Activated CD8-positive, alpha-beta memory T cell treated with anti-CD3 and anti-CD28 coated beads, Interleukin-2, amount 50 U/mL, for 48 hours (primary cell): Measurements from ENCODE around the gene STAT5B.
A peak's percentile ranks its signal among the peaks of the same experiment; 100 is the strongest.
"Not testable (repeated sequence)": the region's sequence is repeated elsewhere in the genome, so short reads cannot be mapped to it uniquely, and the experiment has no call there.

ENCODE experiments used
- DNase-seq: peaks from one replicate; pipeline ENCODE4 v3.0.0-alpha.2; 2020

Gene STAT5B

DNA sequence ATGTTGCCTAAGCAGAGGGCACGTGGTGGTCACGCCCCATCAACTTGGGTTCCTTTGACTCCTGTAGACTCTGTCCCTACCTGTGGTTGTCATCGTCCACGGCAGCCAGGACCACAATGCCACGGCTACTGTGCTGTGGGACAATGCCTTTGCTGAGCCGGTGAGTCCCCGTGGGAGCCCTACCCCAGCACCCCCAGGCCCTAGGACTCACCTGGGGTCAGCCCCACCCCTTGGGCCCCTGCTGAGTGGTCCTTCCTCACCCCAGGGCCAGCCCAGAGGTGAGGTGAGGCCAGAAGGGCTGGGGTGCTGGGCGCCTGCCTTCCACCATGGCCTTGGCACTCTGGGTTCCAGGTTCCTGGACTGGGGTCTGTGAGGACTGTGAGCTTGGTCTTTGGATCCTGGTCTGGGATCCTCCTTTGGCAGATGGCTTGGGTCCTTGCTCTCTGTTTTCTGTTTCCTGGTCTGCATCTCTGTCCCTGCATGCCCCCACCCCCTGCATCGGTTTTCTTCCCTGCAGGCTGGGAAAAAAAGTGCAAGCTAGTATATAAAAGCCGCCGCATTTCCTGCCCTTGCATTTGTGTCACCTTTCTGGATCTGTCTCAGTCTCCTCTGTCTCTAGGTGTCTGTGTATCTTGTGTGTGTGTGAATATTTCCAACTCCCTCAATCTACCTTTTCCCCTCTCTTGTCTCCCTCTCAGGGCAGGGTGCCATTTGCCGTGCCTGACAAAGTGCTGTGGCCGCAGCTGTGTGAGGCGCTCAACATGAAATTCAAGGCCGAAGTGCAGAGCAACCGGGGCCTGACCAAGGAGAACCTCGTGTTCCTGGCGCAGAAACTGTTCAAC lies 29.6 kb upstream of the STAT5B start:
- no peak for DNase-seq

DNA sequence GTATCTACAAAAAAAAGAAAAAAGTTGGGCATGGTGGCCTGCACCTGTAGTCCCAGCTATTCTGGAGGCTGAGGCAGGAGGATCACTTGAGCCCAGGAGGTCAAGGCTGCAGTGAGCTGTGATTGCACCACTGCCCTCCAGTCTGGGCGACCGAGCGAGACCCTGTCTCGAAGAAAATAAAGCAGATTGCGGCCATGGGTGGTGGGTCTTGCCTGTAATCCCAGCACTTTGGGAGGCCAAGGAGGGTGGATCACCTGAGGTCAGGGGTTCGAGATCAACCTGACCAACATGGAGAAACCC lies 28.8 kb upstream of the STAT5B start:
- not testable (repeated sequence) for DNase-seq

DNA sequence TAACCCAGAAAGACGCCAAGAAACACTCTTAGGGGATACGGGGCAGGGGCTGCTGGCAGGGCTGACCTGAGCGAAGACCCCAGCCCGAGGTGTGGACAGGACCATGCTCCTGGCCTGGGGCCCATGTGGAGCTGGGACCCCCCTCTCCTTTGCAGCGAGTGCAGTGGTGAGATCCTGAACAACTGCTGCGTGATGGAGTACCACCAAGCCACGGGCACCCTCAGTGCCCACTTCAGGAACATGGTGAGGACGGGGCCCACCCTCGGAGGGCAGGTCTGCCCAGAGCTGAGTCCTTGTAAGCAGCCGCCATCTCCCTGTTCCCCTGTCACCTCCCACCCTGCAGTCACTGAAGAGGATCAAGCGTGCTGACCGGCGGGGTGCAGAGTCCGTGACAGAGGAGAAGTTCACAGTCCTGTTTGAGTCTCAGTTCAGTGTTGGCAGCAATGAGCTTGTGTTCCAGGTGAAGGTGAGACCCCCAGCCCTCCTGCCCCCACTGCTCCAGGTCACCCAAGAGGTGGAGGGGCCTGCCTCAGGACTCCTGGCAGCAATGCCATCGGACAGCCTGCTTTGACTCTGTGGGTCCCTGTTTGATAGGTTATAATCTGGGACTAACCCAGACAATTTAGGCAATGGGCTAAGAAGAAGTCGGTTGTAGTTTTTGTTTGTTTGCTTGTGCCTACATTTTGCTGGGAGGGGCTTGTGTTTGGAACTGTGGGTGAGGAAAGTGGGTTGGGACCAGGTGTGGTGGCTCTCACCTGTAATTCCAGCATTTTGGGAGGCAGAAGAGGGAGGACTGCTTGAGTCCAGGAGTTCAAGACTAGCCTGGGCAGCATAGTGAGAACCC lies 28.2 kb upstream of the STAT5B start:
- no peak for DNase-seq

DNA sequence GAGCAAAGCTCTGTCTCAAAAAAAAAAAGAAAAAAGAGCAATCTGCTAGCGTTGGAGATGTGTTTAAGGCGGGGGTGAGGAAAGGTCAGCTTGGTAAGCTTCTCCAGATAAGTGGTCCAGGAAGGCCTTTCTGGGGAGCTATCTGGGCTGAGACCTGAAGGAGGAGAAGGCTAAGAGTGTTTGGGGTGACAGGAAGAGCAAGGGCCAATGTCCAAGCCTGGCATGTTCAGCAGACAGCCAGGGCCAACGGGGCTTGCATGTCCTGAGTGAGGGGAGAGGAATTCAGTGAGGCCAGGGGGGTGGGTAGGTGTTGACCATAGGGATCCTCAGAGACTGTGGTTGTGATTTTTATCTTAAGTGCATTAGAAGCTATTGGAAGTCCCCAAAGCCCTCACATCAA lies 27.5 kb upstream of the STAT5B start:
- no peak for DNase-seq

DNA sequence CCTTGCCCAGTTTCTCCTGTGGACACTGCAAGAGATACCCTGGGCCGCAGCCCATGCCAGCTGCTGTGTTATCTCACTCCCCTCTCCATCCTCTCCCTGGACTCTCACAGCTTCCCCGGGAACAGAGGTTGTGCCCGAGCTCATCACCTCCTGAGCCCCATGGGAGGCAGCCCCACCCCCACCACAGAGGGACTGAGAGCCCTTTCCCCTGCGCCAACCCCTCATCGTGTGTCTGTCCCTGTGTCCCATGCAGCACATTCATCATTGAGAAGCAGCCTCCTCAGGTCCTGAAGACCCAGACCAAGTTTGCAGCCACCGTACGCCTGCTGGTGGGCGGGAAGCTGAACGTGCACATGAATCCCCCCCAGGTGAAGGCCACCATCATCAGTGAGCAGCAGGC lies 24.8 kb upstream of the STAT5B start:
- no peak for DNase-seq

DNA sequence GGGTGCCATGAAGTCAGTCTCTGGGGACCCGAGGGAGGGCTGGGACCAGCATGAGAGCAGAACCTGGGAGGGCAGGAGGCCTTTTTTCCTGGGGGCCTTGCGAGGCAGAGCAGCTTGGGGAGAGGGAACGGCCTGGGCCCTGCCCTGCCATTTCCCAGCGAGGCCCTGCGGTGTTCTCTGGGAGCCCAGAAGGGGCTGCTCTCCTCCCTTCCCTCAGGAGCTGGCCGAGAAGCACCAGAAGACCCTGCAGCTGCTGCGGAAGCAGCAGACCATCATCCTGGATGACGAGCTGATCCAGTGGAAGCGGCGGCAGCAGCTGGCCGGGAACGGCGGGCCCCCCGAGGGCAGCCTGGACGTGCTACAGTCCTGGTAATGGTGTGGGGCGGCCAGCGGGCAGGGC lies 23.7 kb upstream of the STAT5B start:
- not testable (repeated sequence) for DNase-seq

DNA sequence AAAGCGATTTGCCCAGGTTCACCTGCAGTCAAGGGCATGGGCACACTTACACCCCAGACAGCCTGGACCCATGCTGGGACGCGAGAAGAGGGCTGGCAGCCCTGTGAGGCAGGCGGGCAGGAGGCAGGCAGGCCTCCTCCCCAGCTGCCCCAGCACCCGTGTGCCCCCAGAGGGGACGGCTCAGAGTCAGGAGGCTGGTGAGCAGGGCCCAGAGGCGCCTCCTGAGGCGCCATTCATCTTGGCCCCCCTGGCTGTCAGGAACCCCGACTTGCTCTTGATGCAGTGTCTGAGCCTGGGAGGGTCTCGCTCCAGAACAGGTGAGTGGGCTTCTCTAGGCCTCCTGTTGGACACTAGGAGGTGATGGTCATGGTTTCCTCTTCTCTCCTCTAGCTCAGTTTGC lies 23.2 kb upstream of the STAT5B start:
- not testable (repeated sequence) for DNase-seq

DNA sequence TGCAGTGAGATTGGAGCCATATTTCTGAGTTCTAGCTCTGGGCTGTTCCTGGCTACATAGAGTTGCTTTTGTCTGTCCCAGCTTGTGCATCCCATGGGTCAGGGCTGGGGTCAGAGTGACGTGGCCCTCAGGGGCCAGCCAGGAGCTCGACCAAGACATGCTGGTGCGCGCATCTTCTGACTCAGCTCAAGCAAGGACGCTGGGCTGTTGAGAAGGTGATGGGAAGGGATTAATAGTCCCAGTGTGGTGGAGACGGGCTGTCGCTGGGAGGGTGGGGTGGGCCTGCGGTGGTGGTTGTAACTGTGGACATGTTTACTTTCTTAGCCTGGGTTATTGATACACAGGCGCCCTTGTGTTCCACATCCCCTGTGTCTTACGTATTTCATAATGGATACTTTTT lies 21.6 kb upstream of the STAT5B start:
- DNase-seq, result not testable (repeated sequence)

DNA sequence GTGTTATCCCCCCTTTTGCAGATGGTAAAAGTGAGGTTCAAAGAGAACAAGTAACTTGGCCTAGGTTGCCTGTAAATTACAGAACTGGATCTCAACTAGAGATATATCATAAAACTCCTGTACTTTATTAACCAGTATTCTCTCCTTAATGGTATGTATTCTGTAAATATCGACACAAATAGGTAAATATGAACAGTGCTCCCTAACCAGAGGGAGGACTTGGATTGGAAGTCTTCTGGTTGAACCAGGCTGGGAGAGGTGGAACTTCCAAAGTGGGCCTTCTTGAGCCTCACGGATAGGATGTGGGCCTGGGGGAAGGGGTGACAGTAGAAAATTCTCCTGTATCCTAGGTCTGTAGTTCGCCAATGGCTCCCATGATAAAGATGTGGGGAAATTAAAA lies 19.8 kb upstream of the STAT5B start:
- no peak for DNase-seq

DNA sequence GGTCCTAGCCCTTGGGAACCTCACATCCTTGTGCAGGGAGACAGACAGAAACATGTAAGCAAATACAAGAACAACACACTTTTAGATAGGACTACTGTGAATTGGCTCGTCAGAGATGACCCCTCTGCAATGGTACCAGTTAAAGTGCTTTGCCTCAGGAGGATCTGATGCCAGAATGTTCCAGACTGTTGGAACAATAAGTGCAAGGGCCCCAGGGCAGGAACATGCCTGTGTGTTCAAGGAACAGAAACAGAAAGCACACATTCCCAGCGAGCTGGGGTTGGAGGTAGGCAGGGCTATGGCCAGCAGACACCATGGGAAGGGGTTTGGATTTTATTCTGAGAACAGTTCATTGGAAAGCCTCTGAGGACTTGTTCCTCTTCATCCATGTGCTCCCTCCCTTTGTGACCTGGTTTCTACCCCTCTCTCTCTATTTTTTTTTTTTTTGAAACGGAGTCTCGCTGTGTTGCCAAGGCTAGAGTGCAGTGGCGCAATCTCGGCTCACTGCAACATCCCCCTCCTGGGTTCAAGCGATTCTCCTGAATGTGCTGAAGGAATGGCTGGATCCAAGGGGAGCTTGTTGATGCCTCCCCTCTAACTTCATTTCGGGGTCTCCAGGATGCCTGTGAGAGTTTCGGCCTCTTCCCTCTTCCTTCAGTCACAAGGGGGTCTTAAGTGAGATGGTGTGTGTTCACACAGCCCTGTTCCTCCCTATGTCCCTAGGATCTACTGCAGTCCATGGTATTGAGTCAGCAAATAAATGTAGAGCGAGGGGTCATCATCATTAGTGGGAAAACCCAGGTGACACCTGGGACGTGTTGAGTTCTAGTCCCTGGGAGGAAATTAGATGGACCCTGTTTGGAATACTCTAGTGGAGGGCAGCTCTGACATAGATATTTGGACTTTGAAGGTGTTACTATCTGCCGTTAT lies 18.5 kb upstream of the STAT5B start:
- no peak for DNase-seq

DNA sequence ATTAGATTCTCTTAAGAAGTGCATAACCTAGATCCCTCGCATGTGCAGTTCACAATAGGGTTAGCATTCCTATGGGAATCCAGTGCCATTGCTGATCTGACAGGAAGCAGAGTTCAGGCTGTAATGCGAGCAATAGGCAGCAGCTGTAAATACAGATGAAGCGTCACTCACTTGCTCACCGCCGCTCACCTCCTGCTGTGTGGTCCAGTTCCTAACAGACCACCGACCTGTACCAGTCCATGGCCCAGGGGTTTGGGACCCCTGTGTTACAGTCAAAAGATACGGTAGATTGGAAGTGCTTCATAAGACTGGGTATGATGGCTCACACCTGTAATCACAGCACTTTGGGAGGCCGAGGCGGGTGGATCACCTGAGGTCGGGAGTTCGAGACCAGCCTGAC lies 14.9 kb upstream of the STAT5B start:
- DNase-seq, result no peak

DNA sequence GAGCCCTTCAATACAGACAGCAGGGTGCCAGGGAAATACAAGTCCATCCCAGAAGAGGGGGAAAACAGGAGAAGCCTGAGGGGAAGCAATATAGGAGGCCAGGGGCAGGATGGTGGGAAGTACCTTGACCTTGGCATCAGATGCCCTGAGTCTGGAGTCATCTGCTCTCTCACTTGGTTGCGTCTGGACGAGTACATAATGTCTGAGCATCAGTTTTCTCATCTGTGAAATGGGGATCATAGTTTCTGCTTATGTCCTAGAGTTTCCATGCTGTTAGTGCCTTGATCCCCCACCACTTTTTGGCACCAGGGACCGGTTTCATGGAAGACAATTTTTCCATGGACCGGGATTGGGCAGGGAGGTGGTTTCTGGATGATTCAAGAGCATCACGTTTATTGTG lies 14.4 kb upstream of the STAT5B start:
- no peak for DNase-seq

DNA sequence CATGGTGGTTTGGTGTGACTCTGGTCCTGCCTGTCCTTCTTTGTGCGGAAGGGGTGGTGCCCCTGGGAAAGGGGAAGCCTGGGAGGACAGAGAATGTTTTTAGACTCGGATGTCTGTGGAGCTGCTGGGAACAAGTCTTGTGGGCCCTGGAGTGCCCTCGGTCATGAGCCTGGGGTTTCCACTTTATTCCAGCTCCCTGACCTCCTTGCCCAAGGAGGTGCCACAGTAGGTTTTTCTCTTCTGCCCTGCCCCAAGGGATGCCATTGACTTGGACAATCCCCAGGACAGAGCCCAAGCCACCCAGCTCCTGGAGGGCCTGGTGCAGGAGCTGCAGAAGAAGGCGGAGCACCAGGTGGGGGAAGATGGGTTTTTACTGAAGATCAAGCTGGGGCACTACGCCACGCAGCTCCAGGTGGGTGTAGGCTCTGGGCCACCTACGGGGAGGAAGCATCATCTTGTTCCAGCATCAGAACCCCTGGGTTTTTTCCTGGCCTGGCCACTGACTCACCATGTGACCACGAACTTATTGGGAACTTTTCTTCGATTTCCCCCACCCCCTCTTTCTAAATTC lies 13.5 kb upstream of the STAT5B start:
- DNase-seq, result peak; percentile 78

DNA sequence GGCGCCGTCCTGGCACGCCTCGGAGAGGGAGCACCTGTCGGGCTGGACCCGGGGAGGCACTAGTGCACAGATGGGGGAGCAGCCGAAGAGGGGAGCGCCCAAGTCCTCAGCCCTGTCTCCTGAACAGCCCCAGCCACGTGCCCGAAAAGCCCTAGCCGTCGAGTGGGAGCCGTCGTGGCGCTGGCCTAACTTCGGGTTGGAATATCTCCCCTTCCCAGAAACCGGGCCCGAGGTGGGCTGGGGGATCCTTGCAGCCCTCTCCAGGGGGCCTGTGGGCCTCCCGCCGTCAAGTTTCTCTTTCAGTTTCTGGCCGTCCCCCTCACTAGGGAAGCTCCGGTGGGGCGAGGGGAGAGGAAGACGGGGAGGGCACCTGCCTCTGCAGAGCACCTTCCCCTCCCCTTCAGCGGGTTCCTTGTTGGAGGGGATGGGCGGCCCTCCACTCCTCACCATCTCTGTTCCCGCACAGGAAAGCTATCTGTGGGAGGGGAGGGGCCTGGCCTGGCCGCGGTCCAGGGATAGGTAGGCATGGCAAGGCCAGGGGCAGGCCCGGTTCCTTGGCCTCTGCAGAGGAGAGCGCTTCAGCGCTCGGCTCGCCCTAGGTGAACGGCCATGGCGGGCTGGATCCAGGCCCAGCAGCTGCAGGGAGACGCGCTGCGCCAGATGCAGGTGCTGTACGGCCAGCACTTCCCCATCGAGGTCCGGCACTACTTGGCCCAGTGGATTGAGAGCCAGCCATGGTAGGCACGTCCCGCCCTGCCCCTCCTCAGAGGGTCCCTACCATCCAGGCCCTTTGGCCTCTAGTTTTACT lies 12.8 kb upstream of the STAT5B start:
- DNase-seq, result peak; percentile 81

DNA sequence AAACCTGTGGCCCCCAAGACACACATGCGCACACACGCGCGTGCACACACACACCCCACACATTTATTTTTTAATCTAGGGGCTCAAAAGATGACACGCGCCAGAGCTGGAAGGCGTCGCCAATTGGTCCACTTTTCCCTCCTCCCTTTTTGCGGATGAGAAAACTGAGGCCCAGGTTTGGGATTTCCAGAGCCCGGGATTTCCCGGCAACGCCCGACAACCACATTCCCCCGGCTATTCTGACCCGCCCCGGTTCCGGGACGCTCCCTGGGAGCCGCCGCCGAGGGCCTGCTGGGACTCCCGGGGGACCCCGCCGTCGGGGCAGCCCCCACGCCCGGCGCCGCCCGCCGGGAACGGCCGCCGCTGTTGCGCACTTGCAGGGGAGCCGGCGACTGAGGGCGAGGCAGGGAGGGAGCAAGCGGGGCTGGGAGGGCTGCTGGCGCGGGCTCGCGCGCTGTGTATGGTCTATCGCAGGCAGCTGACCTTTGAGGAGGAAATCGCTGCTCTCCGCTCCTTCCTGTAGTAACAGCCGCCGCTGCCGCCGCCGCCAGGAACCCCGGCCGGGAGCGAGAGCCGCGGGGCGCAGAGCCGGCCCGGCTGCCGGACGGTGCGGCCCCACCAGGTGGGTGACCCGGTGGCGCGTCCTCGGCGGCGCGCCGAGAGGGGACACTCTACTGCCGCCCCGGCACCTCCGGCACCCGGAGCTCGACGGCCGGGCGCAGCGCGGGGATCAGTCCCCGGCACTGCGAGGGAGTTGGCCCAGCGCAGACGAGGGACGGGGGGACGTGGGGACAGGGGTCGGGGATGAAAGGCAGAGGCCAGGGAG lies 12.0 kb upstream of the STAT5B start, which contains the start of gene STAT5A:
TSS of gene STAT5A (plus strand) at position 522 of the 826 bp plus-strand sequence. CDS start 914 bp downstream, outside the sequence.
- peak; percentile 86 for DNase-seq

DNA sequence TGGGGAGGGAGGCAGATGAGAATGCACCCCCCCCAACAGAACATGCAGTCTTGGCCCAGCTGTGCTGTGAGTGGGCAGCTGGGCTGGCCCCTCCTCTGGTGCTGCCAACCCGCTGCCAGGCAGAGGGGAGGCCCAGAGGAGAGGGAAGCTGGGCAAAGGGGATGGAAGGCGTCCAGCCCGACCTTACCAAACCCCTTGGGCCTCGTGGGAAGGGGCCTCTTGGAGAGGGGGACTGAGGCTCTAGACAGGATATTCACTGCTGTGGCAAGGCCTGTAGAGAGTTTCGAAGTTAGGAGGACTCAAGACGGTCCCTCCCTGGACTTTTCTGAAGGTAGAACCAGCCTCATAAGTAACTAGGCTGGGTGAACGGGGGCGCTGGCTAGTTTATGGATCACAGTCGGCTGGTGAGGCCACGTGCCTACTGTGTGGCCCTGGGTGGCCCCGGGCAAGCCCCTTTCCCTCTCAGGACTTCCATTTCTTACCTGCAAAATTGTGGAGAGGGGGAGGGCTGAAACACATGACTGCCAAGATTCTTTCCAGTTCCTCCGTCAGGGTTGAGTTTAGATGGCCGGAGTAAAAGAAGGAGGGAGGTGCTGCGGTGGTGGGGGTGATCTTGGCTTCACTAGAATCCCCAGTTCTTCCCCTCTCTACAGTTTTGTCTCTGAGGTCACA lies 11.2 kb upstream of the STAT5B start:
- peak; percentile 76 for DNase-seq

DNA sequence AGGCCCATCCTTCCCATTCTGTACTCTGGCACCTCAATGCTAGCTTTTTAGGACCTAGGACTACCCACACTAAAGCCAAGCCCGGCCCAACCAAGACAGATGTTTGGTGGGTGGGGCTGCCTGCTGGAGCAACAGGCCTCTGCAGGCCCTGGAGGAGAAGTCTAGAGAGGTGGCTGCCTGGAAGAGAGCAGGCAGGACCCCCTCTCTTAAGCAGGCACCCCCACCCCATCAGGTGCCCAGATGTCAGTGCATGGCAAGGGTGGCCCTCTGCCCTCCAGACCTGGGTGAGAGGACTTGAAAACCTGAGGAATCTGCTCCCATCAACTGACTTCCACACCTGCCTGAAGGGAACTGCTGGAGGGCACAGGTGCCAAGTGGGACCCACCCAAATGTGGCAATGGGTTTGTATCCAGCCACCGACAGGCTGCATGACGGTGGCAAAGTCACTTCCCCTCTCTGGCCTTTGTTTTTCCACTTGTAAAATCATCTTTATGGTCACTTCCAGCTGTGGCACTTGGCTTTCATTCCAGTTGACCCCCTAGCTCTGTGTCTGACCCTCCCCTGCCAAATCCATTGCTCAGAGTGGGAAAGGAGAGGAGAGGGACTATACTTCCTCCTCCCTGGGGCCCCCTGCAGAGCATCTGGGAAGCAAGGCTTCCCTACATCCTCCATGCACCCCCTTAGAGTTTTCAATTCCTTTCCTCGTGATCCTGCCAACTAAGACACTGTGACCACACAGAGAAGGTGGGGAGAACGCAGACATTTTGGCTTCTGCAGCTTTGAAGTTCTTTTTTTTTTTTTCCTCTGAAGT lies 10.4 kb upstream of the STAT5B start:
- DNase-seq, result peak; percentile 58

DNA sequence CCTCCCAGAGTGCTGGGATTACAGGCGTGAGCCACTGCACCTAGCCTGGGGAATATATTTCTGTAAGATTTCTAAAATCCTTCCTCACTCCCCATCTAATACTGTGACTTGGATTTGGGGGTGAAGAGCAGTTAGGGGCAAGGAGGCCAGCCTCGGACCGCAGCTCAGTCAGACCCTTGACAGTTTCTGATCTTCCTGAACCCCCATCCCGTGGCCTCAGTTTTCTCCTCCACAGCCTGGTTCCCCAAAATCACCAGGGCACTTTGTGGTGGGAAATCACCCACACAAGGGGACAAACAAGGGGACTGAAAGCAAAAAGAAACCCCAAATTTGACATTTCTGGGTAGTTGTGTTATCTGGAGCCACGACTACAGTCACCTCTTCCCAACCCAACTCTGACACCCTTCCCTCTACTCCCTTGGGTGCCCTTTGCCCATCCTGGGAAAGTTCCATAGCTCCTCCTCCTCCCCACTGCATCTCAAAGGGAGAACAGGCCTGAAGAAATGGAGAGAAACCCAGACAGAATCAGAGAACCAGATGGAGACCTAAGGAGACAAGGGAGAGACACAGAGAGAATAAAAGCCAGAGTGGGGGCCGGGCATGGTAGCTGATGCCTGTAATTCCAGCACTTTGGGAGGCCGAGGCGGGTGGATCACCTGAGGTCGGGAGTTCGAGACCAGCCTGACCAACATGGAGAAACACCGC lies 9.3 kb upstream of the STAT5B start:
- DNase-seq, result peak; percentile 35

DNA sequence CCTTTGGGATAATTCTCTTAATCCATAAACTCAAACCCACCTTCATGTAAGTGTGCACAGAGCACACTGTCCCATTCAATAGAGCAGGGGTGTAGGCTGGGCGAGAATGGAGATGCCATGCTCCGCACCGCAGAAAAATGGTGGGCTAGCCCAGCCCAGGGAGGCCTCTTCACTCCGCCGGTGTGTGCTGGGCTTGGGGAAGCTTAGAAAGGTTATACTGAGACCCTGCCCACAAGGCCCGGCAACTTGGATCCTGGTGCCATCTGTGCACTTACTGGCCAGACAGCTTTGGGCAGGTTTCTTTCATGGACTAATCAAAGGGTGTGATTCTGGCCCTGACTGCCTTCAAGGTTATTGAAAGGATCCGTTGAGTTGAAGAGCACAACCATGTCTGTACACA lies 8.4 kb upstream of the STAT5B start:
- peak; percentile 45 for DNase-seq
